ENCODE results near the gene IGHMBP2. TPM values are rescaled to one million over a fixed set of nuclear protein-coding genes. Genes with fewer than 3 reads are reported as not detected.

IGHMBP2 gene
- total and polyA plus RNA-seq, 2 of the 8 experiments (the other 6 are each of a cell fraction or from before 2014, with no cell fraction given) = 8.4 to 17.6 TPM

GRCh38 chr11:68956142-68956541, 52.5 kb downstream of the IGHMBP2 start:
- Histone ChIP-seq H2AK5ac (ENCODE audit: low read depth, low read length) (no peak overlapping the region), H3K14ac (ENCODE audit: insufficient read length) (no peak overlapping the region), H3K27ac (ENCODE audit: low read depth, low read length) (no peak overlapping the region), H3K36me3 (ENCODE audit: control insufficient read depth in 2 of 4, insufficient read depth in 4 of 4, low read length in 3 of 4) (no peaks in the 10 kb centered on the region), H2BK120ac (replicated peaks; ENCODE audit: low read depth, low read length) (no peak overlapping the region), H3K18ac (ENCODE audit: extremely low read depth, low read length) (no peak overlapping the region), H3K23ac (ENCODE audit: insufficient read length) (no peak overlapping the region), H3K9me3 (ENCODE audit: insufficient read depth in 2 of 2, low read depth in 1 of 2, low read length in 1 of 2) (no peaks in the 10 kb centered on the region), H3K56ac (replicated peaks; ENCODE audit: insufficient read length, low read depth, low read length) (no peak overlapping the region), H2AFZ (ENCODE audit: low read length) (no peak overlapping the region), H2BK5ac (ENCODE audit: low read depth, low read length) (no peak overlapping the region), H2BK15ac (ENCODE audit: low read length) (no peak overlapping the region), H4K91ac (replicated peaks; ENCODE audit: insufficient read length, low read length) (no peak overlapping the region), H4K8ac (ENCODE audit: extremely low read depth, insufficient read depth, low read length) (no peak overlapping the region), H4K5ac (ENCODE audit: insufficient read length, low read depth, low read length) (no peak overlapping the region), H3K4me3 (ENCODE audit: extremely low read depth in 1 of 4, insufficient read depth in 2 of 4, low read depth in 3 of 4, low read length in 4 of 4) (no peak overlapping the region), H3K27me3 (replicated peaks in 1 of 4; ENCODE audit: control insufficient read depth in 3 of 4, extremely low read depth in 1 of 4, insufficient read depth in 3 of 4, low read length in 3 of 4) (no peaks in the 10 kb centered on the region), H3K4me1 (replicated peaks in 1 of 4; ENCODE audit: control insufficient read depth in 3 of 4, insufficient read depth in 4 of 4, low read length in 3 of 4) (peaks cover 0 to 8% (median 4%) of the 10 kb centered on the region in 4 experiments; a peak in 4 of 7 replicates), H3K23me2 (ENCODE audit: low read depth, low read length) (no peaks in the 10 kb centered on the region), H2BK12ac (ENCODE audit: low read depth, low read length) (no peak overlapping the region), H3K4ac (replicated peaks; ENCODE audit: insufficient read length, low read depth, low read length) (no peak overlapping the region), H3K79me2 (ENCODE audit: control insufficient read depth in 1 of 2, insufficient read depth in 2 of 2, low read length in 2 of 2) (no peaks in the 10 kb centered on the region), H3K79me1 (ENCODE audit: low read depth, low read length) (no peaks in the 10 kb centered on the region), H2BK20ac (ENCODE audit: low read length) (no peak overlapping the region), H3K9ac (replicated peaks in 1 of 4; ENCODE audit: extremely low read depth in 1 of 4, low read depth in 3 of 4, low read length in 3 of 4) (no peak overlapping the region), H3K4me2 (ENCODE audit: insufficient read depth in 1 of 2, low read depth in 2 of 2, low read length in 2 of 2) (no peak overlapping the region), H4K20me1 (replicated peaks in 1 of 2; ENCODE audit: control insufficient read depth in 1 of 2, insufficient read depth in 2 of 2, low read length in 2 of 2) (no peaks in the 10 kb centered on the region)
- CTCF ChIA-PET (ENCODE audit: partially characterized antibody) = interaction anchor here (0.6 to 2.6 kb wide), 19 partner anchors 9 to 662 kb away, joined by 3 to 13 read pairs (median 5); partner anchors contain the start of genes MRGPRD and MRGPRF
- TF ChIP-seq RXRA (IDR thresholded peaks at IDR 0.05; ENCODE audit: insufficient read depth, low read depth, low read length) = no peak
- no peak for TF ChIP-seq MAFK (IDR thresholded peaks at IDR 0.05; ENCODE audit: low read depth, low read length)
- no peak for TF ChIP-seq KDM5A (IDR thresholded peaks at IDR 0.05; ENCODE audit: low read length)
- peak; percentile 33 to 56; a peak in 3 of 4 replicates for TF ChIP-seq RAD21 (IDR thresholded peaks at IDR 0.05 in 1 of 2, conservative IDR thresholded peaks at IDR 0.05 in 1 of 2; ENCODE audit: low read depth in 2 of 2, low read length in 2 of 2)
- TF ChIP-seq YY1 (IDR thresholded peaks at IDR 0.05; ENCODE audit: low read depth, low read length) = 0 out of 2 replicates have a peak, but pooled peaks have one; percentile 11
- peak; percentile 65 to 73 (median 73) for TF ChIP-seq CTCF (IDR thresholded peaks at IDR 0.05; ENCODE audit: control extremely low read depth in 1 of 3, insufficient read depth in 1 of 3, low read depth in 1 of 3, low read length in 3 of 3)
- no peak for TF ChIP-seq USF2 (IDR thresholded peaks at IDR 0.05; ENCODE audit: low read length)
- TF ChIP-seq TAF1 (IDR thresholded peaks at IDR 0.05; ENCODE audit: low read depth, low read length) = 0 out of 2 replicates have a peak, but pooled peaks have one; percentile 32
- POLR2A ChIA-PET (ENCODE audit: partially characterized antibody) = no interaction called here
- DNase-seq (ENCODE audit: low read depth in 1 of 2, low spot score in 2 of 2) (peak in 1 of 2 experiments; percentile 85), FAIRE-seq (no peak)
- WGBS, 2 experiments (ENCODE audit: extremely low coverage in 1 of 2, insufficient coverage in 1 of 2, insufficient read length in 1 of 2, insufficient replicate concordance in 2 of 2, low coverage in 1 of 2, low lambda C conversion rate in 2 of 2, missing lambda C conversion rate in 1 of 2) = 100% methylated on average over 2 of the region's 12 CpGs; no CpG with 5 or more reads in 1 of the 2 experiments

Measured in H1 (cell line).